Measurements from ENCODE around the gene LARP4B. TPM values are rescaled to one million over a fixed set of nuclear protein-coding genes. Genes with fewer than 3 reads are reported as not detected.

The LARP4B gene
- polyA plus RNA-seq, 1 donor (not counting 4 experiments of a cell fraction or from before 2014, with no cell fraction given): 39.4 TPM

- Histone ChIP-seq H3K4me2 (ENCODE audit: control insufficient read depth, extremely low read depth, insufficient read depth, low read depth, low read length) (no peak overlapping the region), H4K20me1 (ENCODE audit: control insufficient read depth, extremely low read depth, insufficient read depth, low read length) (peaks cover 12% of the 10 kb centered on the region), H3K9me1 (ENCODE audit: control insufficient read depth, extremely low read depth, insufficient read depth, low read length) (no peaks in the 10 kb centered on the region), H3K4me3 (ENCODE audit: control insufficient read depth in 2 of 3, extremely low read depth in 1 of 3, insufficient read depth in 2 of 3, low read depth in 1 of 3, low read length in 3 of 3) (no peak overlapping the region), H3K9me3 (ENCODE audit: control insufficient read depth, low read depth, low read length) (no peaks in the 10 kb centered on the region), H3K27me3 (ENCODE audit: control insufficient read depth, extremely low read depth, insufficient read depth, low read length) (no peaks in the 10 kb centered on the region), H3K4me1 (ENCODE audit: control insufficient read depth, extremely low read depth, insufficient read depth, low read length) (no peaks in the 10 kb centered on the region), H3K27ac (ENCODE audit: control insufficient read depth, insufficient read depth, low read length) (no peak overlapping the region), H2AFZ (ENCODE audit: control insufficient read depth, low read length) (no peak overlapping the region), H3K79me2 (ENCODE audit: control insufficient read depth, insufficient read depth, low read length) (peaks cover 94% of the 10 kb centered on the region), H3K36me3 (ENCODE audit: control insufficient read depth in 2 of 2, extremely low read depth in 1 of 2, insufficient read depth in 2 of 2, low read length in 2 of 2) (peaks cover 10 to 16% of the 10 kb centered on the region in 2 experiments), H3K9ac (ENCODE audit: control insufficient read depth, extremely low read depth, insufficient read depth, low read length) (no peak overlapping the region)
- FAIRE-seq (no peak), DNase-seq (ENCODE audit: low read depth, low spot score) (no peak)
- dilution Hi-C loops (cut with MboI; ENCODE audit: extremely low pct_ligation_motif_present, low sequenced_read_pairs): no loop called here
- TF ChIP-seq EZH2 (IDR thresholded peaks at IDR 0.05; ENCODE audit: low read length) (no peak), CTCF (optimal IDR thresholded peaks at IDR 0.05 in 1 of 3, IDR thresholded peaks at IDR 0.05 in 1 of 3, conservative IDR thresholded peaks at IDR 0.05 in 1 of 3; ENCODE audit: extremely low read depth in 1 of 3, insufficient read depth in 2 of 3, low read length in 3 of 3) (no peak)
Observed at GRCh38 chr10:904403-904802, 27.1 kb downstream of the LARP4B start.

GRCh38 chr10:898141-898540 is 33.4 kb downstream of the LARP4B start:
- Histone ChIP-seq H3K4me3 (ENCODE audit: control insufficient read depth in 2 of 3, extremely low read depth in 1 of 3, insufficient read depth in 2 of 3, low read depth in 1 of 3, low read length in 3 of 3) (no peak overlapping the region), H2AFZ (ENCODE audit: control insufficient read depth, low read length) (no peak overlapping the region), H4K20me1 (ENCODE audit: control insufficient read depth, extremely low read depth, insufficient read depth, low read length) (peaks cover 17% of the 10 kb centered on the region), H3K27ac (ENCODE audit: control insufficient read depth, insufficient read depth, low read length) (no peak overlapping the region), H3K9ac (ENCODE audit: control insufficient read depth, extremely low read depth, insufficient read depth, low read length) (no peak overlapping the region), H3K4me2 (ENCODE audit: control insufficient read depth, extremely low read depth, insufficient read depth, low read depth, low read length) (no peak overlapping the region), H3K36me3 (ENCODE audit: control insufficient read depth in 2 of 2, extremely low read depth in 1 of 2, insufficient read depth in 2 of 2, low read length in 2 of 2) (peaks cover 3 to 8% of the 10 kb centered on the region in 2 experiments), H3K4me1 (ENCODE audit: control insufficient read depth, extremely low read depth, insufficient read depth, low read length) (no peaks in the 10 kb centered on the region), H3K9me3 (ENCODE audit: control insufficient read depth, low read depth, low read length) (no peaks in the 10 kb centered on the region), H3K79me2 (ENCODE audit: control insufficient read depth, insufficient read depth, low read length) (peaks cover 96% of the 10 kb centered on the region), H3K9me1 (ENCODE audit: control insufficient read depth, extremely low read depth, insufficient read depth, low read length) (peaks cover 2% of the 10 kb centered on the region), H3K27me3 (ENCODE audit: control insufficient read depth, extremely low read depth, insufficient read depth, low read length) (no peaks in the 10 kb centered on the region)
- no peak for DNase-seq (ENCODE audit: low read depth, low spot score)
- FAIRE-seq: no peak
- dilution Hi-C loops (cut with MboI; ENCODE audit: extremely low pct_ligation_motif_present, low sequenced_read_pairs): no loop called here
- TF ChIP-seq CTCF (optimal IDR thresholded peaks at IDR 0.05 in 1 of 3, IDR thresholded peaks at IDR 0.05 in 1 of 3, conservative IDR thresholded peaks at IDR 0.05 in 1 of 3; ENCODE audit: extremely low read depth in 1 of 3, insufficient read depth in 2 of 3, low read length in 3 of 3) (no peak), EZH2 (IDR thresholded peaks at IDR 0.05; ENCODE audit: low read length) (no peak)
